Natural killer cell (primary cell): Measurements from ENCODE around the gene TNS2. TPM values are rescaled to one million over a fixed set of nuclear protein-coding genes. Genes with fewer than 3 reads are reported as not detected.

Experiments used
- ATAC-seq, 3 donors: fragments of 150-1000 bp in 2 of 3; fragments of 200-7000 bp in 1 of 3; cut with Tn5 transposase; 1 replicate in 1 of 3; 2 replicates in 2 of 3; pipeline ENCODE4 v1.10.0; 2021; ENCODE audit warnings: mild to moderate bottlenecking in 2 of 3, moderate library complexity in 2 of 3
- DNase-seq, 2 donors: peaks; one replicate each; pipeline versions ENCODE4 v3.0.0 to v3.0.0-alpha.2; 2013 to 2021; ENCODE audit warnings: mixed read lengths in 1 of 2
- H3K27ac ChIP-seq: one replicate; pipeline ENCODE4 v1.5.1; 2013; ENCODE audit warnings: mild to moderate bottlenecking, low read length
- H3K27me3 ChIP-seq: one replicate; pipeline ENCODE4 v1.6.1; 2013; ENCODE audit warnings: low read length; ENCODE audit not compliant: control insufficient read depth, insufficient read depth
- H3K36me3 ChIP-seq: one replicate; pipeline ENCODE4 v1.6.1; 2013; ENCODE audit warnings: low read length; ENCODE audit not compliant: control insufficient read depth, insufficient read depth
- H3K4me1 ChIP-seq: one replicate; pipeline ENCODE4 v1.6.1; 2013; ENCODE audit warnings: low read length; ENCODE audit not compliant: control insufficient read depth, insufficient read depth
- H3K4me3 ChIP-seq: one replicate; pipeline ENCODE4 v1.5.1; 2013; ENCODE audit warnings: low read length
- H3K9me3 ChIP-seq: one replicate; pipeline ENCODE4 v1.6.1; 2013; ENCODE audit warnings: low read length; ENCODE audit not compliant: control insufficient read depth, insufficient read depth
- H3K27ac Mint-ChIP-seq, 2 donors: one replicate each; pipeline ENCODE4 v1.8.0; 2022; ENCODE audit warnings: mild to moderate bottlenecking in 2 of 2, mixed read lengths in 2 of 2, moderate library complexity in 1 of 2
- H3K27me3 Mint-ChIP-seq, 2 donors: one replicate each; pipeline ENCODE4 v1.8.0; 2022; ENCODE audit warnings: low read depth in 2 of 2, mixed read lengths in 2 of 2
- H3K36me3 Mint-ChIP-seq: one replicate; pipeline ENCODE4 v1.8.0; 2022; ENCODE audit warnings: mixed read lengths
- H3K4me1 Mint-ChIP-seq, 2 donors: one replicate each; pipeline ENCODE4 v1.8.0; 2022; ENCODE audit warnings: mixed read lengths in 2 of 2
- H3K4me3 Mint-ChIP-seq: one replicate; pipeline ENCODE4 v1.8.0; 2022; ENCODE audit warnings: mild to moderate bottlenecking, moderate library complexity, mixed read lengths
- H3K9me3 Mint-ChIP-seq, 2 donors: one replicate each; pipeline ENCODE4 v1.8.0; 2022; ENCODE audit warnings: mixed read lengths in 2 of 2
- CTCF ChIP-seq: fragments of 200-600 bp; IDR thresholded peaks from one replicate; pipeline ENCODE4 v1.8.0; 2022; ENCODE audit warnings: antibody characterized with exemption
- WGBS: methylation state at CpG from one replicate; pipeline ENCODE4 v1.1.7; 2013; ENCODE audit warnings: missing lambda C conversion rate; ENCODE audit not compliant: insufficient coverage; 5-methylcytosine and 5-hydroxymethylcytosine counted together
- intact Hi-C: fragments of 100-400 bp; cut with micrococcal nuclease; formaldehyde crosslinking; loops from one replicate; pipeline ENCODE4 v1.14.2; 2022
- total RNA-seq, 4 donors: library from RNA; stranded (reverse); fragments of 120-200 nt in 1 of 4; gene quantifications; one replicate each; pipeline versions ENCODE4 v1.2.3 to v1.2.4, GENCODE V29; 2013 to 2022

TNS2 gene
- total RNA-seq, 3 donors from 2014 or later (not counting 1 experiment from before 2014, with no cell fraction given), result 0.95 to 1.8 (median 1.0) TPM

GRCh38 chr12:53060064-53060720, 10.3 kb downstream of the TNS2 start:
- Histone ChIP-seq H3K4me3 (no peak overlapping the region), H3K9me3 (no peaks in the 10 kb centered on the region), H3K4me1 (peaks cover 7% of the 10 kb centered on the region), H3K27ac (no peak overlapping the region), H3K27me3 (no peaks in the 10 kb centered on the region), H3K36me3 (peaks cover 13% of the 10 kb centered on the region)
- no peak overlapping the region for H3K27ac Mint-ChIP-seq
- peaks cover 13% of the 10 kb centered on the region in 2 donors for H3K4me1 Mint-ChIP-seq
- H3K36me3 Mint-ChIP-seq, result no peaks in the 10 kb centered on the region
- H3K9me3 Mint-ChIP-seq, result no peaks in the 10 kb centered on the region
- H3K27me3 Mint-ChIP-seq, result peaks cover 0 to 2% of the 10 kb centered on the region in 2 donors
- TF ChIP-seq CTCF, result no peak
- WGBS, result 91% methylated on average over 17 of the region's 17 CpGs
- no peak overlapping the region for H3K4me3 Mint-ChIP-seq
- ATAC-seq (no peak), DNase-seq (no peak)
- intact Hi-C loops, result loop anchor here (10.0 kb wide), 1 partner anchor 285 kb away; no protein-coding TSS in a partner anchor

GRCh38 chr12:53060721-53061276, 10.9 kb downstream of the TNS2 start:
- WGBS, result 72% methylated on average over 17 of the region's 18 CpGs
- H3K36me3 Mint-ChIP-seq, result no peaks in the 10 kb centered on the region
- Histone ChIP-seq H3K4me3 (no peak overlapping the region), H3K36me3 (peaks cover 19% of the 10 kb centered on the region), H3K4me1 (peaks cover under 1% of the 10 kb centered on the region), H3K9me3 (no peaks in the 10 kb centered on the region), H3K27ac (no peak overlapping the region), H3K27me3 (no peaks in the 10 kb centered on the region)
- peaks cover 0 to 2% of the 10 kb centered on the region in 2 donors for H3K27me3 Mint-ChIP-seq
- ATAC-seq (no peak), DNase-seq (no peak)
- no peak overlapping the region for H3K4me3 Mint-ChIP-seq
- intact Hi-C loops, result loop anchor here (10.0 kb wide), 1 partner anchor 284 kb away; no protein-coding TSS in a partner anchor
- peaks cover 7 to 8% of the 10 kb centered on the region in 2 donors for H3K4me1 Mint-ChIP-seq
- TF ChIP-seq CTCF, result no peak
- H3K9me3 Mint-ChIP-seq, result no peaks in the 10 kb centered on the region
- H3K27ac Mint-ChIP-seq, result no peak overlapping the region

GRCh38 chr12:53061404-53062010, 11.6 kb downstream of the TNS2 start:
- H3K9me3 Mint-ChIP-seq, result no peaks in the 10 kb centered on the region
- H3K36me3 Mint-ChIP-seq, result no peaks in the 10 kb centered on the region
- H3K4me1 Mint-ChIP-seq, result peaks cover 2 to 14% of the 10 kb centered on the region in 2 donors
- Histone ChIP-seq H3K27me3 (no peaks in the 10 kb centered on the region), H3K9me3 (no peaks in the 10 kb centered on the region), H3K36me3 (peaks cover 25% of the 10 kb centered on the region), H3K4me3 (no peak overlapping the region), H3K27ac (no peak overlapping the region), H3K4me1 (no peaks in the 10 kb centered on the region)
- WGBS, result 85% methylated on average over 5 of the region's 5 CpGs
- H3K27me3 Mint-ChIP-seq, result peaks cover 0 to 2% of the 10 kb centered on the region in 2 donors
- TF ChIP-seq CTCF, result no peak
- no peak for DNase-seq
- H3K4me3 Mint-ChIP-seq, result no peak overlapping the region
- peak in 1 of 3 donors; percentile 11 for ATAC-seq
- H3K27ac Mint-ChIP-seq, result no peak overlapping the region
- intact Hi-C loops, result loop anchor here (10.0 kb wide), 1 partner anchor 283 kb away; no protein-coding TSS in a partner anchor
